ENCODE measurements around the gene VAT1L. TPM values are rescaled to one million over a fixed set of nuclear protein-coding genes. Genes with fewer than 3 reads are reported as not detected.

VAT1L gene
- total and polyA plus RNA-seq, 12 donors, result 18.1 to 103 (median 38.2) TPM

DNA sequence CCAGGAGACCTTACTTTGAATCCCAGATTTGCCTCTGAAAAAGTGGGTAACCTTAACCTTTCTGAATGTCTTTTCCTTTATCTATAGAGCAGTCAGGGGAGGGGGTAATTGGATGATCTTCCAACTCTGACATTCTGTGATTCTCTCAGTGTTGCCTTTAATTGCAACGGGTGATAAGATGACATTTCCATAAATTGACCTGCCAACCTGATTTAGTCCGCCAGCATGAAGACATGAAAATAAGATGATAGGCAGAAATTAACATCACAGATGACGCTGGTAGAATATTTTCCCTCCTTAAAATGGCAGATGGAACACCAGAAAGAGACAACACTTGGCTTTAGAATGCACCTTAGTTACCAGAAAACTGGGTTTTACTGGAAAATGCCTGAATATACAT, 72.6 kb downstream of the VAT1L start:
- H3K27ac ChIP-seq, result no peak overlapping the region
- intact Hi-C loops (cut with DNase I), result no loop called here
- no peaks in the 10 kb centered on the region for H3K27me3 ChIP-seq
- no peak for DNase-seq
- no peak for TF ChIP-seq POLR2A (IDR thresholded peaks at IDR 0.05)
- TF ChIP-seq, protein P1, sequence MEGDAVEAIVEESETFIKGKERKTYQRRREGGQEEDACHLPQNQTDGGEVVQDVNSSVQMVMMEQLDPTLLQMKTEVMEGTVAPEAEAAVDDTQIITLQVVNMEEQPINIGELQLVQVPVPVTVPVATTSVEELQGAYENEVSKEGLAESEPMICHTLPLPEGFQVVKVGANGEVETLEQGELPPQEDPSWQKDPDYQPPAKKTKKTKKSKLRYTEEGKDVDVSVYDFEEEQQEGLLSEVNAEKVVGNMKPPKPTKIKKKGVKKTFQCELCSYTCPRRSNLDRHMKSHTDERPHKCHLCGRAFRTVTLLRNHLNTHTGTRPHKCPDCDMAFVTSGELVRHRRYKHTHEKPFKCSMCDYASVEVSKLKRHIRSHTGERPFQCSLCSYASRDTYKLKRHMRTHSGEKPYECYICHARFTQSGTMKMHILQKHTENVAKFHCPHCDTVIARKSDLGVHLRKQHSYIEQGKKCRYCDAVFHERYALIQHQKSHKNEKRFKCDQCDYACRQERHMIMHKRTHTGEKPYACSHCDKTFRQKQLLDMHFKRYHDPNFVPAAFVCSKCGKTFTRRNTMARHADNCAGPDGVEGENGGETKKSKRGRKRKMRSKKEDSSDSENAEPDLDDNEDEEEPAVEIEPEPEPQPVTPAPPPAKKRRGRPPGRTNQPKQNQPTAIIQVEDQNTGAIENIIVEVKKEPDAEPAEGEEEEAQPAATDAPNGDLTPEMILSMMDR (IDR thresholded peaks at IDR 0.05), result no peak
- no peaks in the 10 kb centered on the region for H3K9me3 ChIP-seq (replicated peaks in 1 of 3)
- 71 to 82% (median 79%) methylated on average over 3 of the region's 3 CpGs for WGBS, 4 donors
- no peak overlapping the region for H3K4me3 ChIP-seq
- H3K4me1 ChIP-seq (replicated peaks in 1 of 2), result no peaks in the 10 kb centered on the region
- H3K36me3 ChIP-seq (replicated peaks in 1 of 2), result no peaks in the 10 kb centered on the region

DNA sequence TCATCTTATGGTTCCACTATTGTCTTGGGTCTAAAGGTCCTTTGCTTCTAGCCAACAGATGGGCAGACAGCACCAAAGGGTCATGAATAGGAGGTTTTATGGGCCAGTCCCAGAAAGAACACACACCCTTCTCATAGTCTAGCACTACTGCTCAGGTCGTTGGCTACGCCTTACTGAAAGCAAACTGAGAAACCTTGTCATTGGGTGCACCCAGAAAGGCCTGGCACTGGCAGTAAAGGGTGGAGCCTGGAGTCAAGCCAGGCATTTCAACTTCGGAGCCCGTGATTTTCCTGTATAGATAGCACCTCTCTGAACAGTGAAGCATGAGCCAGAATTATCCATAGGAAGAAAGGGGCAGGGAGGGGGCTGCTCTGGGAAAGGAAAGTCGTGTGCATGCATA, 74.9 kb downstream of the VAT1L start:
- Histone ChIP-seq H3K27ac (no peak overlapping the region), H3K4me3 (no peak overlapping the region), H3K27me3 (no peaks in the 10 kb centered on the region), H3K4me1 (replicated peaks in 1 of 2) (no peaks in the 10 kb centered on the region), H3K9me3 (replicated peaks in 1 of 3) (no peaks in the 10 kb centered on the region), H3K36me3 (replicated peaks in 1 of 2) (no peaks in the 10 kb centered on the region)
- no peak for DNase-seq
- TF ChIP-seq POLR2A (IDR thresholded peaks at IDR 0.05), result no peak
- TF ChIP-seq, protein P1 (IDR thresholded peaks at IDR 0.05), result no peak
- WGBS, 4 donors, result 59 to 77% (median 65%) methylated on average over 5 of the region's 5 CpGs
- intact Hi-C loops (cut with DNase I), result no loop called here

DNA sequence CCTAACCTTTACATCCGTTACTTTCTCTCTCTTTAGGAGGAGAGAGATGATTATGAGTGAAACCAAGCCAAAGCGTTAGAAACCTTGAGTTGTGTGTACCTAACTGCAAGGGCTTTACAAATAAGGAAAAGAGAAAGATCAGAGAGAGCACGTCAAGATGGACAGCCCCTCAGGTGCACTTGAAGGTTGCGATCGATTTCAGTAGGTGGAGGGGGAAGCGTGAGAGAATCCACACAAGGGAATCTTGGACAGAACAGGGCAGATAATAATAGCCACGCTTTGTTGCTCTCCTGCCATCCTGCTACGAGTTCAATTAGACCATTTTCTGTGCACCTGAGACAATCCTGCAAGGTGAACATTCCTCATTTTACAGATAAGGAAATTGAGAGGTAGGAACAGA, 78.4 kb downstream of the VAT1L start:
- WGBS, 4 donors, result 57 to 77% (median 74%) methylated on average over 8 of the region's 8 CpGs
- Histone ChIP-seq H3K27ac (no peak overlapping the region), H3K27me3 (no peaks in the 10 kb centered on the region), H3K4me1 (replicated peaks in 1 of 2) (peaks cover 7 to 13% of the 10 kb centered on the region in 2 donors), H3K9me3 (replicated peaks in 1 of 3) (no peaks in the 10 kb centered on the region), H3K4me3 (no peak overlapping the region), H3K36me3 (replicated peaks in 1 of 2) (no peaks in the 10 kb centered on the region)
- intact Hi-C loops (cut with DNase I), result no loop called here
- DNase-seq, result no peak
- no peak for TF ChIP-seq POLR2A (IDR thresholded peaks at IDR 0.05)
- TF ChIP-seq, protein P1 (IDR thresholded peaks at IDR 0.05), result no peak

DNA sequence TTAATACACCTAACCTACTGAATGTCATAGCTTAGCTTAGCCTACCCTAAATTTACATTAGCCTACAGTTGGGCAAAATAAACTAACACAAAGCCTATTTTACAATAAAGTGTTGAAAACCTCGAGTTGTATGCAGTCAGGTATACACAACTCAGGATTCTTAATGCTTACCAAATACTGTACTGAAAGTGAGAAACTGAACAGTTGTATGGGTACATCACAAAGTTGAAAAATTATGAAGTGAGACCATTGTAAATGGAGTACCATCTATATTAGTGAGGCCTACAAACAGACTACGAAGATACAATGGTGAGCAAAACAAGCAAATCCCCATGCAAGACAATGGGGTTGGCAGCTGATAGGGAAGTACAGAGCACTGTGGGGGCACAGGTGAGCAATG, 79.7 kb downstream of the VAT1L start:
- WGBS, 4 donors, result 88 to 95% (median 91%) methylated on average over 2 of the region's 2 CpGs

More for the DNA sequence above, 79.7 kb downstream of the VAT1L start:
- H3K27ac ChIP-seq, result no peak overlapping the region
- TF ChIP-seq, protein P1 (IDR thresholded peaks at IDR 0.05), result no peak
- TF ChIP-seq POLR2A (IDR thresholded peaks at IDR 0.05), result no peak
- H3K4me3 ChIP-seq, result no peak overlapping the region
- no peaks in the 10 kb centered on the region for H3K36me3 ChIP-seq (replicated peaks in 1 of 2)
- no peaks in the 10 kb centered on the region for H3K9me3 ChIP-seq (replicated peaks in 1 of 3)
- no peak for DNase-seq
- intact Hi-C loops (cut with DNase I), result no loop called here
- H3K27me3 ChIP-seq, result no peaks in the 10 kb centered on the region
- peaks cover 7 to 13% of the 10 kb centered on the region in 2 donors for H3K4me1 ChIP-seq (replicated peaks in 1 of 2)

Measured in adrenal gland (tissue), 12 donors.